MCF 10A (cell line): ENCODE results near the gene SP2. TPM values are rescaled to one million over a fixed set of nuclear protein-coding genes. Genes with fewer than 3 reads are reported as not detected.

Experiments used
- BruUV-seq: library from RNA; stranded (reverse); fragments of 400-500 nt; replicated peaks from 2 replicates; lab custom pipeline; 2021; lab: Mats Ljungman, UMichigan
- CTCF ChIA-PET: fragments of 300-600 bp; sonication (Branson Sonifier 250); formaldehyde crosslinking; extraction: SDS; loops from one replicate; lab custom pipeline; 2021; ENCODE audit warnings: antibody characterized with exemption, inconsistent platforms; lab: Yijun Ruan, JAX
- POLR2A ChIA-PET: fragments of 300-600, 350-650 bp; sonication (Branson Sonifier 250); formaldehyde crosslinking; extraction: SDS; loops from one replicate; lab custom pipeline; 2020; ENCODE audit warnings: antibody characterized with exemption, inconsistent platforms; lab: Yijun Ruan, JAX
- DNase-seq: peaks from one replicate; pipeline ENCODE4 v3.0.0-alpha.2; 2018; ENCODE audit not compliant: unreplicated experiment
- H3K27ac Mint-ChIP-seq: one replicate; pipeline ENCODE4 v1.8.0; 2022; ENCODE audit warnings: mild to moderate bottlenecking, low read depth, mixed read lengths; ENCODE audit not compliant: unreplicated experiment
- H3K27me3 Mint-ChIP-seq: one replicate; pipeline ENCODE4 v1.8.0; 2022; ENCODE audit warnings: mixed read lengths; ENCODE audit not compliant: insufficient read depth, unreplicated experiment
- H3K36me3 Mint-ChIP-seq: one replicate; pipeline ENCODE4 v1.8.0; 2022; ENCODE audit warnings: mild to moderate bottlenecking, moderate library complexity, mixed read lengths; ENCODE audit not compliant: insufficient read depth, unreplicated experiment
- H3K4me1 Mint-ChIP-seq: one replicate; pipeline ENCODE4 v1.8.0; 2022; ENCODE audit warnings: mixed read lengths; ENCODE audit not compliant: insufficient read depth, unreplicated experiment
- H3K4me3 Mint-ChIP-seq: one replicate; pipeline ENCODE4 v1.8.0; 2022; ENCODE audit warnings: mild to moderate bottlenecking, moderate library complexity, mixed read lengths; ENCODE audit not compliant: unreplicated experiment
- H3K9me3 Mint-ChIP-seq: one replicate; pipeline ENCODE4 v1.8.0; 2022; ENCODE audit warnings: mixed read lengths; ENCODE audit not compliant: unreplicated experiment
- intact Hi-C: fragments of 100-400 bp; cut with micrococcal nuclease; formaldehyde crosslinking; loops from 2 replicates; pipeline ENCODE4 v1.14.1; 2022
- total RNA-seq: library from RNA; stranded (reverse); gene quantifications from 2 replicates; pipeline ENCODE4 v1.2.3, GENCODE V29; 2022
- TF ChIP-seq, protein P1 (sequence below): fragments of 200-600 bp; IDR thresholded peaks from one replicate; pipeline ENCODE4 v1.8.0; 2022; ENCODE audit warnings: antibody characterized with exemption, mild to moderate bottlenecking; ENCODE audit not compliant: unreplicated experiment

The SP2 gene
- total RNA-seq, 1 experiment from 2014 or later: 15.1 TPM

DNA sequence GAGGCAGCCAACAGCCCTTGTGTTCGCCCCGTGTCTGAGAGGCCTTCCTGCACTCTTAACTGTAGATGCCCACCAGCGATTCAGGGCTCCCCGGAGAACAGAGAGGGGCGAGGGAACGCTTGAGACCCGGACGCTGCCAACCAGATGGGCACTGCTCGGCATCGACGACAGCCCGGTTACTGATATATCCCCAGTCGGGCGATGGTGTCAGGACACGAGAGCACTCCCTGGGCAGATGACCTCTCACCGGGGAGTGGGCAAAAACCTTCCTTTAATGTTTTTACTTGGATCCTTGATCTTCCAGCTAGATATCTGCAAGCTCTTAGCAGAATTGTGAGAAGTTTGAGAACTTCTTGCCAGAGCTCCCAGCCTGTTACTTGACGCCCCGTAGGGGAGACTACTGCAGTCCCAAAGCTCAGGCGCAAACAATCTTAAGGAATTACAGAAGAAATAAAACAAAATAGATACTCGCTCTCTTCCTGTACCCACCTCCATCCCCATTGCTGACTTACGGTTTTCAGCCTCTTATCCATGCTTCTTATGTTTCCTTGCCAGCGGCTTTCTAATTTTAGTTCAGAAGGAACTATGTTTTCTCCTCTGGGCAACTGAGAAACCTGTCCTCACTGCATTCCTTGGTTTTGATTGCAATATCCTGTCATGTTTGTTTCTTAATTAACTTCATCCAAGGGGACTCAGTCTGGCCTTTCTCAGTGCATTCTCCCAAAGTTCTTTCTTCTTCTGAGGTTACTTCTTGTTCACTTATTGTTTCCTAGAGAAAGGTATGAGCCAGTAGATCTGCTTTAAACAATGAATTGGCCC lies 845 bp downstream of the SP2 start:
- intact Hi-C loops: loop anchor here (2.0 kb wide), 2 partner anchors 44 to 74 kb away; partner anchors contain the start of genes CDK5RAP3 and PNPO
- peak; percentile 9 for DNase-seq
- H3K27me3 Mint-ChIP-seq: no peaks in the 10 kb centered on the region
- ChIA-PET POLR2A (interaction anchor here (0.5 to 2.6 kb wide), 12 partner anchors 8 to 280 kb away, joined by 3 to 42 read pairs (median 4); partner anchors contain the start of gene PNPO), CTCF (interaction anchor here (0.6 kb wide), 2 partner anchors 50 to 52 kb away, joined by 3 to 5 read pairs; no protein-coding TSS in a partner anchor)
- peak overlapping the region; percentile 100 for H3K27ac Mint-ChIP-seq
- H3K4me3 Mint-ChIP-seq: peak overlapping the region; percentile 97
- no TSS peak for BruUV-seq
- H3K36me3 Mint-ChIP-seq: peaks cover 16% of the 10 kb centered on the region
- H3K4me1 Mint-ChIP-seq: peaks cover 29% of the 10 kb centered on the region
- TF ChIP-seq, protein P1, sequence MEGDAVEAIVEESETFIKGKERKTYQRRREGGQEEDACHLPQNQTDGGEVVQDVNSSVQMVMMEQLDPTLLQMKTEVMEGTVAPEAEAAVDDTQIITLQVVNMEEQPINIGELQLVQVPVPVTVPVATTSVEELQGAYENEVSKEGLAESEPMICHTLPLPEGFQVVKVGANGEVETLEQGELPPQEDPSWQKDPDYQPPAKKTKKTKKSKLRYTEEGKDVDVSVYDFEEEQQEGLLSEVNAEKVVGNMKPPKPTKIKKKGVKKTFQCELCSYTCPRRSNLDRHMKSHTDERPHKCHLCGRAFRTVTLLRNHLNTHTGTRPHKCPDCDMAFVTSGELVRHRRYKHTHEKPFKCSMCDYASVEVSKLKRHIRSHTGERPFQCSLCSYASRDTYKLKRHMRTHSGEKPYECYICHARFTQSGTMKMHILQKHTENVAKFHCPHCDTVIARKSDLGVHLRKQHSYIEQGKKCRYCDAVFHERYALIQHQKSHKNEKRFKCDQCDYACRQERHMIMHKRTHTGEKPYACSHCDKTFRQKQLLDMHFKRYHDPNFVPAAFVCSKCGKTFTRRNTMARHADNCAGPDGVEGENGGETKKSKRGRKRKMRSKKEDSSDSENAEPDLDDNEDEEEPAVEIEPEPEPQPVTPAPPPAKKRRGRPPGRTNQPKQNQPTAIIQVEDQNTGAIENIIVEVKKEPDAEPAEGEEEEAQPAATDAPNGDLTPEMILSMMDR: no peak
- no peaks in the 10 kb centered on the region for H3K9me3 Mint-ChIP-seq

DNA sequence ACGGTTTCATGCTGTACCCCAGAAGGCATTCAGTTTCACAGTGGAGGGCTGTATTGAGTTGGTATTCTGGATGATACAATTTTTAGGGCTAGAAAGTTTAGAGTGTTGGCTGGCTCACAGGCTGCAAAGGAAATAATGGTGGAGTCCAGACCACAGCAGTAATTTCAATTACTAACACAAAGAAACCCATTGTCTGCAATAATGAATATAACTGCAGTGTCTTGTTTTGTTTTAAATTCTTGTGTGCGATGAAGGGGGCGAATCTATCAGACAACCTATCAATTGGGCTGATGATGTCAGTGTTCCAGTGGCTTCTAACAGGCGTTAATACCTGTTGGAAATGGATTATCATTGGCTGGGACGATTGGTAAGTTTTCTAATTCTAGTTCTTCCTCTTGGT lies 1.5 kb downstream of the SP2 start:
- peak overlapping the region; percentile 97 for H3K4me3 Mint-ChIP-seq
- no peaks in the 10 kb centered on the region for H3K9me3 Mint-ChIP-seq
- peaks cover 16% of the 10 kb centered on the region for H3K36me3 Mint-ChIP-seq
- ChIA-PET CTCF (interaction anchor here (1.0 kb wide), 1 partner anchor 49 kb away, joined by 5 read pairs; no protein-coding TSS in a partner anchor), POLR2A (interaction anchor here (0.7 to 2.6 kb wide), 9 partner anchors 7 to 74 kb away, joined by 3 to 42 read pairs (median 4); partner anchors contain the start of genes CDK5RAP3, PNPO and SCRN2)
- no TSS peak for BruUV-seq
- H3K4me1 Mint-ChIP-seq: peaks cover 36% of the 10 kb centered on the region
- H3K27ac Mint-ChIP-seq: peak overlapping the region; percentile 100
- no peak for DNase-seq
- H3K27me3 Mint-ChIP-seq: no peaks in the 10 kb centered on the region
- TF ChIP-seq, protein P1: no peak
- intact Hi-C loops: loop anchor here (2.0 kb wide), 2 partner anchors 43 to 73 kb away; partner anchors contain the start of genes CDK5RAP3 and PNPO

DNA sequence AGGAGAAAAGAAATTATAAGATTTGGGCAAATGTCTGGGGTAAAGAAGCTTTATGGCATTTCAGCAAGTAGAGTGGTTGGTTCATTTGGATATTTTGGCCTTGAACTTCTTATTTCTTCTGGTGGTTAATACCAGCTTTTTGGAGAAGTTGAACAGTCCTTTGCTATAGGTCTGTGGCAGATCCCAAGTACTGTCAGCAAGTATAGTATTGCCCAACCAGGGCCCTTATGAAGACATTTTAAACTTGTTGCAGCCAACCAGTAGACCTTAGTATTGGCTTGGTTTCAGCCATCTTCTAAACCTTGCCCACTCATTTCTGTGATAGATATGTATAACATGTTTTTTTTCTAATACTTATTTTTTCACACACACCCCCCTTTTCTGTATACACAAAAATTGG lies 2.2 kb downstream of the SP2 start:
- ChIA-PET POLR2A (interaction anchor here (0.7 to 2.6 kb wide), 6 partner anchors 37 to 148 kb away, joined by 3 to 42 read pairs (median 3); partner anchors contain the start of genes CDK5RAP3, PNPO and SCRN2), CTCF (interaction anchor here (1.0 kb wide), 1 partner anchor 49 kb away, joined by 5 read pairs; no protein-coding TSS in a partner anchor)

More for the DNA sequence above, 2.2 kb downstream of the SP2 start:
- DNase-seq: no peak
- H3K36me3 Mint-ChIP-seq: peaks cover 16% of the 10 kb centered on the region
- H3K9me3 Mint-ChIP-seq: no peaks in the 10 kb centered on the region
- intact Hi-C loops: no loop called here
- H3K4me3 Mint-ChIP-seq: no peak overlapping the region
- TF ChIP-seq, protein P1: no peak
- peaks cover 36% of the 10 kb centered on the region for H3K4me1 Mint-ChIP-seq
- H3K27me3 Mint-ChIP-seq: no peaks in the 10 kb centered on the region
- BruUV-seq: no TSS peak
- H3K27ac Mint-ChIP-seq: no peak overlapping the region
